BLaER1 (cell line): ENCODE results near the gene AXL.
"Not testable (repeated sequence)": the region's sequence is repeated elsewhere in the genome, so short reads cannot be mapped to it uniquely, and the experiment has no call there.

Experiments
- H3K27ac ChIP-seq: shearing (Covaris generic); formaldehyde crosslinking; 2 replicates; pipeline ENCODE4 v1.8.1; 2022
- H3K27me3 ChIP-seq: shearing (Covaris generic); formaldehyde crosslinking; 2 replicates; pipeline ENCODE4 v1.8.1; 2022
- H3K36me3 ChIP-seq: shearing (Covaris generic); formaldehyde crosslinking; 2 replicates; pipeline ENCODE4 v1.8.1; 2022
- H3K4me1 ChIP-seq: shearing (Covaris generic); formaldehyde crosslinking; 2 replicates; pipeline ENCODE4 v1.8.1; 2022
- H3K4me2 ChIP-seq: shearing (Covaris generic); formaldehyde crosslinking; 2 replicates; pipeline ENCODE4 v1.8.1; 2022
- H3K4me3 ChIP-seq: shearing (Covaris generic); formaldehyde crosslinking; 2 replicates; pipeline ENCODE4 v1.8.1; 2022
- H3K9ac ChIP-seq: shearing (Covaris generic); formaldehyde crosslinking; 2 replicates; pipeline ENCODE4 v1.8.1; 2022
- H3K9me3 ChIP-seq: shearing (Covaris generic); formaldehyde crosslinking; 2 replicates; pipeline ENCODE4 v1.8.1; 2022
- H4K20me1 ChIP-seq: shearing (Covaris generic); formaldehyde crosslinking; 2 replicates; pipeline ENCODE4 v1.8.1; 2022
- Cebpa-rat ChIP-seq: shearing (Covaris generic); IDR thresholded peaks from 2 replicates; pipeline ENCODE4 v1.8.1; 2022

AXL gene

DNA sequence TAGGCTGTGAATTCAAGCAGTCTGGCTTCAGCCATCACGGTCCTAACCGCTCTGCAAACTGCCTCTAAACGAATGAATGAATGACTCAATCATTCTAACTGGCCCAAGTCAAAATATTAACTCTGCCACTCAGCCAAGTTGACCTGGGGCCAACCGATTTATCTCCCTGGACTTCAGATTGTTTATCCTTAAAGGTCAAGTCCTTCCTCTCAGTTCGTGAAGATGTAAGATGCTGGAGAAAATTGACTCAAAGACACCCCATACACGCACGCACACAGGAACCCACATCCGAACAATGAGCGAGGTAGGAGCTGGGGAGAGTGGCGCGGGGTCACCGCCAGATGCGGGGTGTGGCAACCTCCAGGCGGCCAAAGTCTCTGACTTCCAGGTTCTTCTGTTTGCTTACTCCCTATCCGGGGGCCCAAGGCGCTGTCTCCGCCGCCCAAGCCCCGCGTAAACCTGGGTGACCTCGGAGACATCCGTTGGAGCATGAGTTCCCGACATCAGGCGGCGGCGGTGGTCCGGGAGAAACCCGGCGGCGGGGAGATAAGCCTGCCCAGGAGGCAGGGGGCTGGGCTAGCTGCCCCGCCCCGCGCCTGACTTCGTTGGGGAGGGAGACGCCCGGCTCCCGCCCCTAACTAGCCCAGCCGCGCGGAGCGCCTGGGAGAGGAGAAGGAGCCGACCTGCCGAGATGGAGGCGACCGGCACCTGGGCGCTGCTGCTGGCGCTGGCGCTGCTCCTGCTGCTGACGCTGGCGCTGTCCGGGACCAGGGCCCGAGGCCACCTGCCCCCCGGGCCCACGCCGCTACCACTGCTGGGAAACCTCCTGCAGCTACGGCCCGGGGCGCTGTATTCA lies 26.2 kb upstream of the AXL start, which contains the start of gene CYP2S1:
CYP2S1 (plus strand) TSS at position 646 of the 856 bp plus-strand sequence; CDS start at position 692, 46 bp downstream.
- peaks cover 10% of the 10 kb centered on the region for H3K4me1 ChIP-seq
- H3K4me2 ChIP-seq = peak within 1 kb of the TSS; percentile 54
- no peaks in the 10 kb centered on the region for H4K20me1 ChIP-seq
- no peak for TF ChIP-seq Cebpa-rat
- H3K36me3 ChIP-seq = no peaks in the 10 kb centered on the region
- no peaks in the 10 kb centered on the region for H3K9me3 ChIP-seq
- peaks cover 27% of the 10 kb centered on the region for H3K27me3 ChIP-seq
- no peak within 1 kb of the TSS for H3K9ac ChIP-seq
- no peak within 1 kb of the TSS for H3K27ac ChIP-seq
- no peak within 1 kb of the TSS for H3K4me3 ChIP-seq

- Histone ChIP-seq H3K36me3 (no peaks in the 10 kb centered on the region), H3K27ac (no peak overlapping the region), H3K4me2 (peak overlapping the region; percentile 54), H3K4me3 (no peak overlapping the region), H3K9me3 (no peaks in the 10 kb centered on the region), H4K20me1 (no peaks in the 10 kb centered on the region), H3K27me3 (peaks cover 27% of the 10 kb centered on the region), H3K9ac (no peak overlapping the region), H3K4me1 (peaks cover 10% of the 10 kb centered on the region)
- no peak for TF ChIP-seq Cebpa-rat
These were observed 25.4 kb upstream of the AXL start for GRCh38 chr19:41193430-41194156.

DNA sequence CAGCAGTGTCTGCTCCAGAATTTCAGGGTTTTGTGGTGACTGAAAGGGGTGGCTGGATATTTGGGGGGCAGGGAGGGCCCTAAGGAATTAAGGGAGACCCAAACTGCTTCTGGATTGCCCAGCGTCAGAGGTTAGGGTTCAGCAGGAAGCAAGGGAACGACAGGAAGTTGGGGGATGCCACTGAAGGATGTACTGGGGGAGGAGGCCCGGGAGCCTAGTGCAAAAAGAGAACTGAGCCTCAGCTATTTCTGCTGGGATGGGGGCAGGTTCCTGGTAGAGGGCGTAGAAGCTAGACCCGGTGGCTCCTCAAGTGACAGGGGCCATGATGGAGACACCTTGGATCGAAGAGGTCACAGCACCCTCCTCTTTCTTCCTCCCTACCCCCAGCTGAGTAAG lies 24.9 kb upstream of the AXL start:
- Histone ChIP-seq H3K4me1 (peaks cover 10% of the 10 kb centered on the region), H3K36me3 (no peaks in the 10 kb centered on the region), H4K20me1 (no peaks in the 10 kb centered on the region), H3K9me3 (no peaks in the 10 kb centered on the region), H3K27me3 (peaks cover 27% of the 10 kb centered on the region), H3K9ac (no peak overlapping the region), H3K4me3 (no peak overlapping the region), H3K27ac (no peak overlapping the region), H3K4me2 (peak overlapping the region; percentile 54)
- no peak for TF ChIP-seq Cebpa-rat

DNA sequence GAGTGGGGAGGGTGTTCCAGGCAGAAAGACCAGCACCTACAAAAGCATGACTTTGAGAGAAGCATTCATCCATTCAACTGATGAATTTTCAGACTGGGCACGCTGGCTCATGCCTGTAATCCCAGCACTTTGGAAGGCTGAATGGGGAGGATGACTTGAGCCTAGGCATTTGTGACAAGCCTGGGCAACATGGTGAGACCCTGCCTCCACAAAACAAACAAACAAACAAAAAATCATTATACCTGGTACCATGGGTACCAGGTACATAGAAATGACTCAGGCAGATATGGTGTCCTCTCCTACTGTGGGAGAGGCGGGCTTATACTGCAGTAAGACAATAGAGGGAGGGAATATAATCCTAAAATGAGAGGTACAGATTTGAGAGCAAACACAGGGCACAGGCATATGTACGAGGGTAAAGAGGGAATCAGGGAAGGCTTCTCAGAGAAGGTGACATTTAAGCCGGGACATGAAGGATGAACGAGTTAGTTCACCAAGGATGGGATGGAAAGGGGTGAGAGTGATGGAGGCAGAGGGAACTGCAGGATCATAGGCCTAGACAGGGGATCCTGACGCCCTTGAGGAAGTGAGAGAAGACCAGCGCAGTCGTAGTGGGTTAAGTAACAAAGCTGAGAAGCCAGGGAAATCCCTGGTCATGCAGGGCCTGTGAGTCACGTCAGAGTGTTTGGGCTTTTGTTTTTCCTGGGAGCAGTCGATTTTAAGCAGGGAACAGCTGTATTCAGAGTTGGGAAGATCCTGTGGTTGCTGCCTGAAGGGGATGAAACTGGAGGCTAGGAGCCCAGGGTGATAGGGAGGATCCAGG lies 23.1 kb upstream of the AXL start:
- no peak for TF ChIP-seq Cebpa-rat
- H3K4me2 ChIP-seq = no peak overlapping the region
- no peaks in the 10 kb centered on the region for H3K36me3 ChIP-seq
- H3K27ac ChIP-seq = no peak overlapping the region
- peaks cover 10% of the 10 kb centered on the region for H3K4me1 ChIP-seq
- H3K4me3 ChIP-seq = no peak overlapping the region
- H3K9ac ChIP-seq = no peak overlapping the region
- no peaks in the 10 kb centered on the region for H4K20me1 ChIP-seq
- H3K27me3 ChIP-seq = peaks cover 27% of the 10 kb centered on the region
- no peaks in the 10 kb centered on the region for H3K9me3 ChIP-seq

DNA sequence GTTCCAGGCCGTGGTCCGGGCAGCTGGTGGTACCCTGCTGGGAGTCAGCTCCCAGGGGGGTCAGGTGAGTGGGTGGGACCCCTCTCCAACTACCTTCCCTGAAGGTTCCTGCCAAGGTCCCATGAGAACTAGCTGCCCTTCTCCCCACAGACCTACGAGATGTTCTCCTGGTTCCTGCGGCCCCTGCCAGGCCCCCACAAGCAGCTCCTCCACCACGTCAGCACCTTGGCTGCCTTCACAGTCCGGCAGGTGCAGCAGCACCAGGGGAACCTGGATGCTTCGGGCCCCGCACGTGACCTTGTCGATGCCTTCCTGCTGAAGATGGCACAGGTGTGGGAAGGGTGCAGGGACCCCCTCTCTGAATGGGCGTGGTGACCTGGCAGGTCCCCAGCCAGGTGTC lies 20.5 kb upstream of the AXL start:
- Histone ChIP-seq H4K20me1 (no peaks in the 10 kb centered on the region), H3K9me3 (no peaks in the 10 kb centered on the region), H3K36me3 (no peaks in the 10 kb centered on the region), H3K4me2 (no peak overlapping the region), H3K27ac (no peak overlapping the region), H3K9ac (no peak overlapping the region), H3K4me3 (no peak overlapping the region), H3K4me1 (peaks cover 10% of the 10 kb centered on the region), H3K27me3 (peaks cover 11% of the 10 kb centered on the region)
- TF ChIP-seq Cebpa-rat = no peak

GRCh38 chr19:41203371-41203770 lies 15.7 kb upstream of the AXL start:
- TF ChIP-seq Cebpa-rat = no peak
- Histone ChIP-seq H3K4me1 (peaks cover 8% of the 10 kb centered on the region; the same call in 1 of the 2 replicates), H3K27me3 (no peaks in the 10 kb centered on the region), H3K36me3 (no peaks in the 10 kb centered on the region), H4K20me1 (no peaks in the 10 kb centered on the region), H3K9me3 (no peaks in the 10 kb centered on the region), H3K4me3 (no peak overlapping the region), H3K27ac (no peak overlapping the region), H3K9ac (no peak overlapping the region), H3K4me2 (no peak overlapping the region)

DNA sequence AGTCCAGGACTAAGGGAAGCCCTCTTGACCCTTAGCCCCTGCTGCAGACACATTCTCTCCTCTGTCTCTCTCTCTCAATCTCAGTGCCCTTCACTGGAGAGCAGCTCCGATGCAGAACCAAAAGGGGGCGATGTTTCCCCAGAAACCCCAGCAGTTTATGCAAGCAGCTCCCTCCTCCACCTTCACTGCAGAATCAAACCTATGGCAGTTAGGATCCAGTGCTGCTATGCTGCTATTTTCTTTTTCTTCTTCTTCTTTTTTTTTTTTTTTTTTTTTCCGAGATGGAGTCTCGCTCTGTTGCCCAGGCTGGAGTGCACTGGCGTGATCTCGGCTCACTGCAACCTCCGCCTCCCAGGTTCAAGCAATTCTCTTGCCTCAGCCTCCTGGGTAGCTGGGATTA lies 14.7 kb upstream of the AXL start:
- H3K4me1 ChIP-seq, H3K4me2 ChIP-seq, H3K9me3 ChIP-seq, H3K27ac ChIP-seq, H3K27me3 ChIP-seq, H4K20me1 ChIP-seq, H3K9ac ChIP-seq, H3K4me3 ChIP-seq, H3K36me3 ChIP-seq: not testable (repeated sequence)

DNA sequence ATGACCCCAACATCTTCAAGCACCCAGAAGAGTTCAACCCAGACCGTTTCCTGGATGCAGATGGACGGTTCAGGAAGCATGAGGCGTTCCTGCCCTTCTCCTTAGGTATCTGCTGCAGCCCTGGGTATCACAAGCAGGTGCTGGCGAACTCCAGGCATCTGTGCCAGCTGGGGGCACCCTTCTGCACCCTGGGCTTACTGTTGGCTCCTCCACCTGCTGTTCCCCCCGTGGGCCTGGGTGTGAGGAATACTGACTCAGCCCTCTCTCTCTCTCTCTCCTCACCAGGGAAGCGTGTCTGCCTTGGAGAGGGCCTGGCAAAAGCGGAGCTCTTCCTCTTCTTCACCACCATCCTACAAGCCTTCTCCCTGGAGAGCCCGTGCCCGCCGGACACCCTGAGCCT lies 13.0 kb upstream of the AXL start:
- peak overlapping the region; percentile 29; the same call in 1 of the 2 replicates for H3K4me2 ChIP-seq
- H3K4me3 ChIP-seq = no peak overlapping the region
- no peak for TF ChIP-seq Cebpa-rat
- no peaks in the 10 kb centered on the region for H3K36me3 ChIP-seq
- H4K20me1 ChIP-seq = no peaks in the 10 kb centered on the region
- H3K4me1 ChIP-seq = peaks cover 8% of the 10 kb centered on the region; the same call in 1 of the 2 replicates
- H3K27ac ChIP-seq = no peak overlapping the region
- H3K9me3 ChIP-seq = no peaks in the 10 kb centered on the region
- no peaks in the 10 kb centered on the region for H3K27me3 ChIP-seq
- no peak overlapping the region for H3K9ac ChIP-seq

- H3K4me1 ChIP-seq = peaks cover 8% of the 10 kb centered on the region; the same call in 1 of the 2 replicates
- no peak for TF ChIP-seq Cebpa-rat
- H3K9me3 ChIP-seq = no peaks in the 10 kb centered on the region
- H3K4me2 ChIP-seq = 0 out of 2 replicates have a peak overlapping the region, but pooled peaks have one; percentile 29
- H4K20me1 ChIP-seq = no peaks in the 10 kb centered on the region
- no peak overlapping the region for H3K4me3 ChIP-seq
- no peaks in the 10 kb centered on the region for H3K36me3 ChIP-seq
- no peak overlapping the region for H3K27ac ChIP-seq
- H3K27me3 ChIP-seq = no peaks in the 10 kb centered on the region
- H3K9ac ChIP-seq = no peak overlapping the region
These were observed 12.6 kb upstream of the AXL start for GRCh38 chr19:41206456-41206855.
